K562 (cell line): ENCODE measurements around the gene HPS5. TPM values are rescaled to one million over a fixed set of nuclear protein-coding genes. Genes with fewer than 3 reads are reported as not detected.

ENCODE experiments used
- ATAC-seq: fragments of 200-7000 bp; cut with Tn5 transposase; 3 replicates; pipeline ENCODE4 v1.9.1; 2020; ENCODE audit warnings: moderate library complexity
- BruUV-seq: library from RNA; stranded (reverse); fragments of 400-500 nt; replicated peaks from 2 replicates; lab custom pipeline; 2021; lab: Mats Ljungman, UMichigan
- CTCF ChIA-PET: fragments of 300-600 bp; formaldehyde crosslinking; extraction: SDS; loops from one replicate; lab custom pipeline; 2021; ENCODE audit warnings: low intra/inter-chr PET ratio; lab: Yijun Ruan, JAX
- POLR2A ChIA-PET: fragments of 300-600, 350-650 bp; sonication (Branson Sonifier 250); formaldehyde crosslinking; extraction: SDS; loops from one replicate; lab custom pipeline; 2021; ENCODE audit warnings: antibody characterized with exemption, inconsistent platforms; lab: Yijun Ruan, JAX
- DNase-seq, 4 experiments: peaks; one replicate each; pipeline versions ENCODE4 v3.0.0 to v3.0.0-alpha.2; 2011 to 2018; ENCODE audit warnings: low spot score in 3 of 4, mixed read lengths in 3 of 4; ENCODE audit errors: extremely low read depth in 1 of 4
- FAIRE-seq: peaks from 2 replicates; lab custom pipeline; 2011; peaks lifted over from hg19 to GRCh38; lab: Jason Lieb, UNC
- H2AFZ ChIP-seq: 2 replicates; pipeline ENCODE4 v1.6.0; 2011; ENCODE audit warnings: low read depth, low read length, control low read depth, inconsistent platforms
- H3K27ac ChIP-seq: fragments of 200-600 bp; 3 replicates; pipeline ENCODE4 v1.8.0; 2011; ENCODE audit warnings: low read depth, mild to moderate bottlenecking, control low read depth, inconsistent platforms, low read length, moderate library complexity, mixed read lengths; ENCODE audit errors: extremely low read depth
- H3K27me3 ChIP-seq, 2 experiments: fragments of 300-600 bp in 1 of 2; 2 replicates in 1 of 2; 3 replicates in 1 of 2; pipeline versions ENCODE4 v1.6.0 to v1.8.0; 2011; ENCODE audit warnings: inconsistent platforms in 2 of 2, low read length in 2 of 2, mild to moderate bottlenecking in 1 of 2, mixed read lengths in 1 of 2, moderate library complexity in 1 of 2; ENCODE audit not compliant: control insufficient read depth in 2 of 2, insufficient read depth in 2 of 2
- H3K36me3 ChIP-seq: fragments of 300-600 bp; 3 replicates; pipeline ENCODE4 v1.8.0; 2011; ENCODE audit warnings: mild to moderate bottlenecking, low read length, inconsistent platforms; ENCODE audit not compliant: control insufficient read depth, insufficient read depth
- H3K4me1 ChIP-seq, 2 experiments: fragments of 200-600 bp in 1 of 2; replicated peaks in 1 of 2; 2 replicates in 1 of 2; 3 replicates in 1 of 2; pipeline versions ENCODE4 v1.5.1 to v1.8.0; 2011; ENCODE audit warnings: inconsistent platforms in 2 of 2, low read length in 2 of 2, mild to moderate bottlenecking in 1 of 2, mixed read lengths in 1 of 2, moderate library complexity in 1 of 2; ENCODE audit not compliant: control insufficient read depth in 2 of 2, insufficient read depth in 2 of 2
- H3K4me2 ChIP-seq: 2 replicates; pipeline ENCODE4 v1.6.1; 2011; ENCODE audit warnings: low read length, control low read depth, inconsistent platforms, mixed read lengths; ENCODE audit not compliant: insufficient read depth
- H3K4me3 ChIP-seq: fragments of 200-600 bp; sonication (generic), shearing (Covaris generic); 2 replicates; pipeline ENCODE4 v1.5.1; 2016; ENCODE audit warnings: control low read depth, inconsistent platforms
- H3K79me2 ChIP-seq: fragments of 200-600 bp; 3 replicates; pipeline ENCODE4 v1.8.0; 2011; ENCODE audit warnings: low read length, inconsistent platforms; ENCODE audit not compliant: control insufficient read depth, insufficient read depth
- H3K9ac ChIP-seq, 2 experiments: 2 replicates each; pipeline versions ENCODE4 v1.6.0 to v1.6.1; 2011; ENCODE audit warnings: low read depth in 2 of 2, low read length in 2 of 2, control low read depth in 1 of 2, inconsistent platforms in 1 of 2, mild to moderate bottlenecking in 1 of 2, mixed read lengths in 1 of 2; ENCODE audit not compliant: insufficient read depth in 1 of 2
- H3K9me1 ChIP-seq: one replicate; pipeline ENCODE4 v1.6.0; 2011; ENCODE audit warnings: inconsistent platforms, mild to moderate bottlenecking, low read length, moderate library complexity; ENCODE audit not compliant: control insufficient read depth, insufficient read depth
- H3K9me3 ChIP-seq: replicated peaks from 2 replicates; pipeline ENCODE4 v1.5.1; 2011; ENCODE audit warnings: low read depth, low read length, inconsistent platforms; ENCODE audit not compliant: control insufficient read depth, insufficient read depth
- H4K20me1 ChIP-seq: replicated peaks from 2 replicates; pipeline ENCODE4 v1.6.1; 2011; ENCODE audit warnings: low read length, inconsistent platforms, mixed read lengths; ENCODE audit not compliant: control insufficient read depth, insufficient read depth
- ATF1 ChIP-seq, 2 experiments: fragments of 450-650 bp in 1 of 2; IDR thresholded peaks; 2 replicates each; pipeline ENCODE4 v1.6.1; 2016; ENCODE audit warnings: missing compliant biosample characterization in 1 of 2, missing genetic modification characterization in 1 of 2
- CREB1 ChIP-seq, 2 experiments: sonication (generic) in 1 of 2; formaldehyde crosslinking in 1 of 2; IDR thresholded peaks; 2 replicates each; pipeline versions ENCODE4 v1.6.1 to v1.8.0; 2012 to 2022; ENCODE audit warnings: inconsistent platforms in 1 of 2, mild to moderate bottlenecking in 1 of 2, missing genetic modification reagents in 1 of 2, moderate library complexity in 1 of 2
- SRSF3 ChIP-seq: fragments of 200-400 bp; formaldehyde crosslinking; IDR thresholded peaks from 2 replicates; pipeline ENCODE4 v1.6.1; 2016; ENCODE audit warnings: mild to moderate bottlenecking, low read length, moderate library complexity; ENCODE audit not compliant: insufficient read depth
- ZFP36 ChIP-seq: fragments of 150-350 bp; IDR thresholded peaks from 2 replicates; pipeline ENCODE4 v1.6.1; 2018; ENCODE audit warnings: low read length, low read depth; ENCODE audit not compliant: partially characterized antibody
- ZNF76 ChIP-seq: fragments of 250-450 bp; sonication (Bioruptor Pico); IDR thresholded peaks from 2 replicates; pipeline ENCODE4 v1.4.0; 2020; ENCODE audit warnings: mild to moderate bottlenecking, moderate library complexity, borderline replicate concordance
- WGBS: fragments of 100-300 bp; shearing (Covaris generic); methylation state at CpG from one replicate; pipeline ENCODE4 v1.1.6; 2016; ENCODE audit warnings: low coverage, mixed read lengths; ENCODE audit not compliant: insufficient coverage; ENCODE audit errors: missing lambda C conversion rate; 5-methylcytosine and 5-hydroxymethylcytosine counted together
- in situ Hi-C: fragments of 300-500 bp; cut with MboI; formaldehyde crosslinking; loops from 4 replicates; pipeline ENCODE4 v1.15.0; 2018; ENCODE audit warnings: inconsistent platforms, mixed read lengths
- intact Hi-C: fragments of 100-400 bp; cut with micrococcal nuclease; formaldehyde crosslinking; loops from 2 replicates; pipeline ENCODE4 v1.14.2; 2022
- polyA plus RNA-seq, 8 experiments: library from polyadenylated mRNA; depleted of rRNA in 4 of 8; stranded (reverse) in 5 of 8; unstranded in 3 of 8; fragments of >200 nt; fragmentation: Nextera tagmentation in 2 of 8; fragmentation: Illumina TruSeq in 1 of 8; extraction: Ambion mirVana in 2 of 8; extraction: Trizol in 1 of 8; gene quantifications; 2 replicates each; pipeline versions ENCODE4 v1.2.1 to v1.2.3, GENCODE V29; 2011 to 2014; ENCODE audit warnings: inconsistent platforms in 1 of 8, missing spikeins in 1 of 8
- total RNA-seq, 7 experiments: library from RNA; depleted of rRNA in 6 of 7; stranded (reverse); fragments of >200 nt in 6 of 7; fragmentation: Illumina TruSeq in 2 of 7; extraction: Trizol in 2 of 7; gene quantifications; 2 replicates each; pipeline versions ENCODE4 v1.2.1 to v1.2.3, GENCODE V29; 2011 to 2021; ENCODE audit warnings: low replicate concordance in 1 of 7
- TF ChIP-seq, protein P1 (sequence below), 2 experiments: fragments of 450-650 bp in 1 of 2; sonication (generic) in 1 of 2; formaldehyde crosslinking in 1 of 2; IDR thresholded peaks; 2 replicates each; pipeline versions ENCODE4 v1.7.1 to v1.9.0; 2016 to 2022; ENCODE audit warnings: inconsistent platforms in 1 of 2, mild to moderate bottlenecking in 1 of 2, missing genetic modification reagents in 1 of 2

The HPS5 gene
- total and polyA plus RNA-seq, 9 of the 15 experiments (the other 6 are each of a cell fraction or from before 2014, with no cell fraction given) = 12.2 to 28.1 (median 16.8) TPM

- H2AFZ ChIP-seq = no peak overlapping the region
- POLR2A ChIA-PET = no interaction called here
- H3K27ac ChIP-seq = no peak overlapping the region
- ATAC-seq (no peak), DNase-seq (no peak)
- no peak overlapping the region for H3K9ac ChIP-seq
- BruUV-seq = no TSS peak
- H4K20me1 ChIP-seq = no peaks in the 10 kb centered on the region
- H3K79me2 ChIP-seq = no peaks in the 10 kb centered on the region
- peaks cover 93% of the 10 kb centered on the region for H3K36me3 ChIP-seq
- no peaks in the 10 kb centered on the region; a peak in 2 of 5 replicates for H3K4me1 ChIP-seq
- TF ChIP-seq CREB1 (IDR thresholded peaks at IDR 0.05) (no peak), CREB1 (CRISPR knock-in tag; IDR thresholded peaks at IDR 0.05) (no peak), SRSF3 (no peak), ZNF76 (CRISPR knock-in tag) (no peak), ATF1 (CRISPR knock-in tag; IDR thresholded peaks at IDR 0.05) (no peak), ATF1 (tag; IDR thresholded peaks at IDR 0.05) (no peak), ZFP36 (no peak)
- TF ChIP-seq, protein P1, sequence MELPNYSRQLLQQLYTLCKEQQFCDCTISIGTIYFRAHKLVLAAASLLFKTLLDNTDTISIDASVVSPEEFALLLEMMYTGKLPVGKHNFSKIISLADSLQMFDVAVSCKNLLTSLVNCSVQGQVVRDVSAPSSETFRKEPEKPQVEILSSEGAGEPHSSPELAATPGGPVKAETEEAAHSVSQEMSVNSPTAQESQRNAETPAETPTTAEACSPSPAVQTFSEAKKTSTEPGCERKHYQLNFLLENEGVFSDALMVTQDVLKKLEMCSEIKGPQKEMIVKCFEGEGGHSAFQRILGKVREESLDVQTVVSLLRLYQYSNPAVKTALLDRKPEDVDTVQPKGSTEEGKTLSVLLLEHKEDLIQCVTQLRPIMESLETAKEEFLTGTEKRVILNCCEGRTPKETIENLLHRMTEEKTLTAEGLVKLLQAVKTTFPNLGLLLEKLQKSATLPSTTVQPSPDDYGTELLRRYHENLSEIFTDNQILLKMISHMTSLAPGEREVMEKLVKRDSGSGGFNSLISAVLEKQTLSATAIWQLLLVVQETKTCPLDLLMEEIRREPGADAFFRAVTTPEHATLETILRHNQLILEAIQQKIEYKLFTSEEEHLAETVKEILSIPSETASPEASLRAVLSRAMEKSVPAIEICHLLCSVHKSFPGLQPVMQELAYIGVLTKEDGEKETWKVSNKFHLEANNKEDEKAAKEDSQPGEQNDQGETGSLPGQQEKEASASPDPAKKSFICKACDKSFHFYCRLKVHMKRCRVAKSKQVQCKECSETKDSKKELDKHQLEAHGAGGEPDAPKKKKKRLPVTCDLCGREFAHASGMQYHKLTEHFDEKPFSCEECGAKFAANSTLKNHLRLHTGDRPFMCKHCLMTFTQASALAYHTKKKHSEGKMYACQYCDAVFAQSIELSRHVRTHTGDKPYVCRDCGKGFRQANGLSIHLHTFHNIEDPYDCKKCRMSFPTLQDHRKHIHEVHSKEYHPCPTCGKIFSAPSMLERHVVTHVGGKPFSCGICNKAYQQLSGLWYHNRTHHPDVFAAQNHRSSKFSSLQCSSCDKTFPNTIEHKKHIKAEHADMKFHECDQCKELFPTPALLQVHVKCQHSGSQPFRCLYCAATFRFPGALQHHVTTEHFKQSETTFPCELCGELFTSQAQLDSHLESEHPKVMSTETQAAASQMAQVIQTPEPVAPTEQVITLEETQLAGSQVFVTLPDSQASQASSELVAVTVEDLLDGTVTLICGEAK (IDR thresholded peaks at IDR 0.05) = no peak
- TF ChIP-seq, protein P1 (CRISPR knock-in tag; IDR thresholded peaks at IDR 0.05) = no peak
- TF ChIP-seq, all 486 proteins: peak for 0
- Histone ChIP-seq H3K9me1 (no peaks in the 10 kb centered on the region), H3K9me3 (no peaks in the 10 kb centered on the region), H3K4me2 (no peak overlapping the region), H3K27me3 (no peaks in the 10 kb centered on the region), H3K4me3 (no peak overlapping the region)
- no peak for FAIRE-seq
- in situ Hi-C loops (no loop called here), intact Hi-C loops (no loop called here)
- WGBS = 91% methylated on average over 5 of the region's 5 CpGs
- CTCF ChIA-PET = no interaction called here
Measured at GRCh38 chr11:18361154-18361553, 39.2 kb upstream of the HPS5 start.
